AML-193 (cell line): ENCODE data around the gene TMEM8B.
"Not testable (repeated sequence)": the region's sequence is repeated elsewhere in the genome, so short reads cannot be mapped to it uniquely, and the experiment has no call there.

Experiments used
- DNase-seq, 2 experiments: peaks; one replicate each; lab custom pipeline; 2025; lab: John Stamatoyannopoulos, UW

Gene TMEM8B

GRCh38 chr9:35908504-35909125 lies 79.6 kb downstream of the TMEM8B start:
- DNase-seq = no peak

GRCh38 chr9:35909274-35909673 lies 80.2 kb downstream of the TMEM8B start, which contains the start of gene SPAAR:
Gene SPAAR, plus strand, starts transcription at chr9:35909490. Its CDS starts 974 bp downstream, at chr9:35910464.
- DNase-seq = no peak

- DNase-seq = no peak
Measured at GRCh38 chr9:35909687-35910612, 80.9 kb downstream of the TMEM8B start.

DNA sequence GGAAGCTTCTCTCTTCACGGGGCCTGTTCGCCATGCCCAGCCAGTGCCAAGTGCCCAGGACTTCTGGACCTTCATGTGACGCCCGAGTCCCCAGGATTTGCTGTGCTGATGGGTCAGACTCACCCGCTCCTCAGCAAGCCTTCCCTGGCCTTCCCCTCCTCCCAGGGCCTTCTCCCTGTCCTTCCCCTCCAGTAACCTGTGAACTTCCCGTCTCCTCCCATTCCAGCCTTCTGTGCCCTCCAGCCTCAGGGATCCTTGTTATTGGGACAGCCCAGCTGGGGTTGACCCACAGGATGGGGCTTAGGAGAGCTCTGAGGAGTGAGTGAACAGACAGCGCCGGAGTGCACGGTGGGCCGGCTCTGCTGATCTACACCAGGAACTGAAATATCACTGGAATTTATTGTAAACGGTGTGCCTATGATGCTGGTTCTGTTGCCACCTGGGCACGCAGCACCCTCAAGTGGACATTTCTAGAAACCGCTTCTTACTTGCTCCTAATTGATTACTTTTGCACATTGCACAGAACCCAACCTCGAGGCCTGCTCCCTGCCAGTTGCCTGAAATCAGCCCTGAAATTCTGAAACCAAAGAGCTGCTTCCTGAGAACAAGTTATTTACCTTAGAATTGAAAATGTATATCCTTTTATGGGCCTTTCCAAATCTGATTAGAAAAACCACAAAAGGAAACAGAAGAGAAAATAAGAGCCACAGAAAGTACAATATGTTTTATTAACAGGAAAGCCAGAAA lies 81.8 kb downstream of the TMEM8B start:
- DNase-seq = peak; percentile 20 to 31

GRCh38 chr9:35911690-35912089 lies 82.7 kb downstream of the TMEM8B start:
- DNase-seq = no peak

GRCh38 chr9:35912791-35913400 lies 83.9 kb downstream of the TMEM8B start:
- no peak for DNase-seq

GRCh38 chr9:35913429-35913828 lies 84.4 kb downstream of the TMEM8B start:
- not testable (repeated sequence) for DNase-seq

DNA sequence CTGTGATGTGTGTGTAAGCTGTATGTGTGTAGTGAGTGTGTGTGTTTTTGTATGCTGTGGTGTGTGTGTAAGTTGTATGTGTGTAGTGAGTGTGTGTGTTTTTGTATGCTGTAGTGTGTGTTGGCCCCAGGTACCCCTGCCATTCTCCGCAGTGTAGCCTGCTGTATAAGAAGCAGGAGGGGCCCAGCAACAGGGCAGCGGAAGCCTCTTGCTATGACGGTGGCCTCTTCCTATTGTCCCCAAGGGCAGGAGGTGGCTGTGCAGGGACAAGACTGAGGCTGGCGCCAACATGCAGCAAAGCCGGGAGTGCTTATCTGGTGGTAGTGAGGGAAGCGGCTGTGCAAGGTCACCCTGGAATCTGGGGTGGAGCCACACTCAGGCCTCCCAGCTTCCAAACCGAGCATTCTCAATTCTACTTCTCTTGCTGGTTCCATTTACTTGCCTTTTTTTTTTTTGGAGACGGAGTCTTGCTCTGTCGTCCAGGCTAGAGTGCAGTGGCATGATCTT lies 85.3 kb downstream of the TMEM8B start:
- DNase-seq = no peak
